Epithelial cell of prostate (primary cell): Measurements from ENCODE around the gene YTHDF1.

Experiments used
- DNase-seq: peaks from one replicate; pipeline ENCODE4 v3.0.0-alpha.2; 2011; ENCODE audit warnings: low read depth, low spot score
- H3K27ac ChIP-seq: fragments of 450-650 bp; 2 replicates; pipeline ENCODE4 v1.5.1; 2017; ENCODE audit warnings: mild to moderate bottlenecking

The YTHDF1 gene

DNA sequence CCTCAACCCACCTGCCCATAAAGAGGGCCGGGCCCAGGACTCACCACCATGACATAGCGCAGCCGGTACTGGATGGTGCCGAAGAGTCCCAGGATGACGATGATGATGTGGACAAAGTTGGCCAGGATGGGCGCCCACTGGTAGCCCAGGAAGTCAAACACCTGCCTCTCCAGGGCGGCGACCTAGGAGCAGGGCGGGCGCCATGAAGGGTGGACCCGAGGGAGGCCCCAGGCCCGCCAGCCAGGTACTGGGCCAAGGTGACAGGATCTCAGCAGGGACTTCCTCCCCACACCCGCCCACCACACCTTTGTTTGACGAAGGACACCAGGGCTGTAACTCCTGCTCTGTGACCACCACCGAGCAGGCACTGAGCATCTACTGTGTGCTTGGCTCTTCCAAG, 34.0 kb upstream of the YTHDF1 start:
- H3K27ac ChIP-seq: no peak overlapping the region
- DNase-seq: no peak

DNA sequence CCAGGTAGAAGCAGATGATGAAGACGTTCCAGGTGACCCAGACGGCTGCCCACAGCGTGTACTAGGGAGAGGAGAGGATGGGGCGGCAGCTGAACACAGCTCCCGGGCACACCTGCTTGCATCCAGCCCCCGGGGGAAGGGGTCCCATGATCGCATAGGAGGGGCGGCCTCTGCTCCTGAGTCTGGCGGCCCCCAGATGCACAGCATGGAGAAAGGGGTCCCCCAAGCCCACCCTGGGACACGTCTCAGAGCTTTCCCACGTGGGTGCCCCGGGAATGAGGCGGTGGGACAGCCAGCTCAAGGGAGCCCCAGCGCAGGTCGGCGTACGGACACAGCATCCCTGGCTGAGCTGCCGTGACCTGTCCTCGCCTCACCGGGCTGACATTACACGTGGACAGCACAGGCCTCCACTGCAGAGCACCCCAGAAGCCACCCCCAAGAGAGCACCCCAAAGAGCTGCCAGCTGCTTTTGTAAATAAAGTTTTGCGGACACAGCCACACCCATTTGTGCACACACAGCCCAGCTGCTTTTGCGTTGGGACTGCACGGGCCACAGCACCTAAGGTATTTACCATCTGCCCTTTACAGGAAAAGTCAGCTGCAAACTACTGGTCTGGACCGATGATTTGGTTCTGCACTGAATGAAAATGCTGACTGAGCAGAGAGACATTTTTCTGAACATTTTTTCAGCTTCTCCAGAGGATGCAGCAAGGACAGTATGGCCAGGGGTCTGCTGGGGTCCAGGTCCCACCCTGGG, 33.1 kb upstream of the YTHDF1 start:
- no peak overlapping the region for H3K27ac ChIP-seq
- no peak for DNase-seq

DNA sequence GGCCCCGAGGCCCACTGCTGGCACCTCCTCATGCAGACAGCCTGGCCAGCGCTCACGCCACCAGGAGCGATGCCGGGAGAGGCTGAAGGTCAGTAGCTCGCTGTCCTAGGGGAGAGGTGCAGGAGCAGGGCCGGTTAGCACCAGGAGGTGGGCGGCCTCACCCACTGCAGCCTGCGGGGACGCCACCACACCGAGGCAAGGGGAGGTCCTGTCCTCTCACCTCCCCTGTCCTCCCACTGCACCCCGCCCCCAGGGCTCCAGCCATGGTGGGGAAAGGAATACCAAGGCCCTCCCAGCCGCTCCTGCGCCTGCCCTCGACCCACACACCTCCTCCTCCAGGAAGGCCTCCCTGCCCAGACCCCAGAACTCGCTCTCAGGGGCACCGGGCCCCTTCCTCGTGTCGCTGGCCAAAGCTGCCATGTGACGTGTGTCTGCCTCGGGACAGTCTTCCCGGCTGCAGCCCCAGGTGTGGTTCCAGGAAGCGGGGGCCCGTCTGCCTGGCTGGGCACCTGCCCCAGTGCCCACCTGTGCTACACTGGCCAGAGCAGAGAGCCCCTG, 31.8 kb upstream of the YTHDF1 start:
- DNase-seq: no peak
- no peak overlapping the region for H3K27ac ChIP-seq

DNA sequence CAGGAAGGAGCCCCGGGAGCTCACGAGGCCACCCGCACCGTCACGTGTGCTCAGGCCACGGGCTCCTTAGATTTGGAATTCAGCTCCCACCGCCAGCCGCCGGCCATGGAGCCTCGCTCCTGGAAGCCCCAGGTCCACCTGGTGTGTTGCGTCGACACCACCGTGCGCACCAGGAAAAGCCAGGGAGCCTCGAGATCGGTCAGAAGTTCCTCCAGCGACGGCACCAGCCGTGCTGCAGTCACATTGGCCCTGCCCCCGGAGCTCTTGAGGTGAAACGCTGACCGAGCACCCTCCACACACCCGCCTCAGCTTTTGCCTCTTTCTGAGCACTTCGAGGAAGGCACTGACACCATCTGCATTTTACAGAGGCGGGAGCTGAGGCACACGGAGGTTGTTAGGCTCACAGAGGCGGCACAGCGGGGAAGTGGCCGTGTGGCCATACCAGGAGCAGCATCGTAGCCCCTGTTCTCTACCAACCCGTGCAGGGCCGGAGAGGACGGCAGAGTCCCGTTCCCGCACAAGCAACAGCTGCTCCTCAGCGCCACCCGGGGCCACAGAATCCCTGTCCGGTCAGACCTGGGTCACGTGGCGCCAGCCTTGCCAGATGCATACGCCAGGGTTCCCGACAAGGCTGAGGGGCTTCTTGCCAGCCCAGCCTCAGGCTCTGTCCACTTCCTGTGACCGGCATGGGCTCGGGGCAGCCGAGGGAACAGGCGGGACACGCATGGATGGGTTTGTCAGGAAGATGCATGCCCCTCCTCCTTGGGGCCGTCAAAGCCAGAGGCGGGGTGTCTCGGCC, 30.8 kb upstream of the YTHDF1 start:
- no peak for DNase-seq
- H3K27ac ChIP-seq: no peak overlapping the region

DNA sequence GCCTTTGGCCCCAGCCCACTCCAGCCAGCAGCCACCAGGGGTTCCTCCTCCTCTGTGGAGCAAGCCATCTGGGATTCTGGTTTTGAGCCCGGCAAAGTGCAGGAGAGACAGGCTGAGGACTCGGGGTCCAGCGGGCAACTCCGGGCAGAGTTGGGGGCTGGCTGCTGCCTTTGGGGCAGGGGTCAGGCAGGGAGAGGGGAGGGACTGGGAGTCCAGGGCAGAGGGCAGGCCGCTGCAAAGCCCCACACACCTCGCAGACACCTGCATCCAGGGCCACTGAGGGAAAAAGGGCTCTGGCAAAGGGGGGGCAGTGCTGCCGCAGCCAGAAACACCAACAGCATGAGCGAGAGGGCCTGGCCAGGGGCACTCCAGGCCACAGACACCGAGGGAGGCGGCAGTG, 28.5 kb upstream of the YTHDF1 start:
- H3K27ac ChIP-seq: no peak overlapping the region
- no peak for DNase-seq

DNA sequence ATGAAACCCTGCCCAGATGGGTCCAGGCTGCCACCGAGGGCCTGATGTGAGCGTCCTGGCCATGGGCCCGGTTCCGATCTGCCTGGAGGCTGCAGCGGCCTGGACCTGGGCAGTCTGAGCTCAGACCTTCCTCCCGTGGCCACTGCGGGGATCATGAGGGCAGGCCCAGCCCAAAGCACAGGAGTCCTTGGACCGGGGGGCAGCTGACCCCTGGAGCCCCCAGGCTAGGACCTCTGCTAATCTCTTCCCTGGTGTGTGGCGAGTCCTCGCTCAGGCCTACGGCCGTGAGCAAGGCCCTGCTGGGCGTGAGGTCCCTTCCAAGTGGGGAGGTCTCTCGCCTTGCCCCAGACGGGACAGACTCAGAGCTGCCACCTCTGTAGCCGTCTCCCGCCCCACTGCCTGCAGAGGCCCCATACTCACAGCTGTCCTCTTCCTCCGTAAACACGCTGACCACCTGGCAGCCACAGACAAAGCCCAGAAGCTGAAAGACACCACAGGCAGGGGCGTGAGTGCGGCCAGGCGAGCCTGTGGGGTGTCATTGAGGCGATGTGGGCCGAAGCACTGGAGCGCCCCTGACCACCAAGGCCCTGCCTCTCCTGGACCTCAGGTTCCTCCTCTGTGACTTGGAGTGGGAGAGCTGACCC, 27.8 kb upstream of the YTHDF1 start:
- DNase-seq: no peak
- no peak overlapping the region for H3K27ac ChIP-seq

DNA sequence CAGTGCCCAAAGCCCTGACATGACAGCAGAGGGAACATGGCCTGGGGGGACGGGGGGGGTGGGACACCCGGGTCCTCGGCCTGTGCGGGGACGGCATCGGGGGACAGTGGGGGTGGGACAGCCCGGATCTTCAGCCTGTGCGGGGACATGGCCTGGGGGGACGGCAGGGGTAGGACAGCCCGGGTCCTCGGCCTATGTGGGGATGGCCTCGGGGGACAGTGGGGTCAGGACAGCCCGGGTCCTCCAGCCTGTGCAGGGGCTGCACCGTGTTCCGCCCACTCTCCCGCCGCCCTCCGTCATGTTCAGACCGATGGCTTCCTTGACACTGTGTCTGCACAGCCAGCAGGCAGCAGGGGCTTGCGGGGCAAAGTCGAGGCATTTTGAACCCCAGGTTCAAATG, 26.8 kb upstream of the YTHDF1 start:
- DNase-seq: no peak
- H3K27ac ChIP-seq: no peak overlapping the region

DNA sequence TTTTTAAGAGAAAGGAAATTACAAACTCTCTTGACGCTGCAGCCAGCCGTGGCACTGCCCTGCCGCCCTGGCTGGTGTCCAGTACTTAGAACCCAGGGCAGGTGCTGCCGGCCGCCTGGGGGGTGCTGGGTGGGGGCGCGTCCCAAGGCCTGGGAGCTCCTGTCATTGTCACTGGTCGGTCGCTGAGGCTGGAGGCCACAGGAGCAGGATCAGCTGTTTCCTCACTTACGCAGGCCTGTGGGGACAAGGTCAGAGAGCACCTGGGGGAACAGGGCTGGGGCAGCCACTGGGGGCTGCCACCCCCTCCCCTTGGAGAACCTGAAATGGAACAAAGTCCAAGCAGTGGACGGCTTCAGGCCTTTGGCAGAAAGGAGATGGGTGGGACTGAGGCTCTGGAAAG, 25.3 kb upstream of the YTHDF1 start:
- no peak overlapping the region for H3K27ac ChIP-seq
- no peak for DNase-seq

DNA sequence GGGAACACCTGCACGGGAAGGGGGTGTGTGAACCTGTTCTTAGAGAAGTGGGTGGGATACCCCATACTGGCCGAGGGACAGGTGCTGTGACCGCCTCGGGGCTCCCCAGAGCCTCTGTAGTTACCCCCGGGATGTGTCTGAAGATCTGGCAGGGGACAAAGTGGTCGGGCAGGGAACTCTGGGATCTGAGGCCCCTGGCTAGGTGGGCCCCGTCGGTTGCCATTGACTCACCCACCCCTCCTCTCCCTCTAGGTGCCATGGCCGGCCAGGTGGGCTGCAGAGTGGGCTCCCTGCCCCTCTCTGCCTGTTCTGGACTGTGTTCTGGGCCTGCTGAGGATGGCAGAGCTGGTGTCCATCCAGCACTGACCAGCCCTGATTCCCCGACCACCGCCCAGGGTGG, 24.1 kb upstream of the YTHDF1 start:
- no peak for DNase-seq
- no peak overlapping the region for H3K27ac ChIP-seq

DNA sequence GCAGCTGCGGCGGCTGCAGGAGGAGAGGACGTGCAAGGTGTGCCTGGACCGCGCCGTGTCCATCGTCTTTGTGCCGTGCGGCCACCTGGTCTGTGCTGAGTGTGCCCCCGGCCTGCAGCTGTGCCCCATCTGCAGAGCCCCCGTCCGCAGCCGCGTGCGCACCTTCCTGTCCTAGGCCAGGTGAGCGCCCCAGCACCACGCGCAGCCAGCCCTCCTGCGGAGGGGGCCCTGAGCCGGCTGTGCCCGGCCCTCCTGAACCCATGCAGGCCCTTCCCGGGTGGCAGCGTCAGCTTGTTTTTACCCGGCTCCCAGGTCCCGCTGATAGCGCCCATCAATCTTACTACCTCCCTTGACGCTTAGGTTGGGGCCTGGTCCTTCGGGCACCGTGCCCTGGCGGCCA, 23.5 kb upstream of the YTHDF1 start:
- no peak overlapping the region for H3K27ac ChIP-seq
- DNase-seq: no peak

DNA sequence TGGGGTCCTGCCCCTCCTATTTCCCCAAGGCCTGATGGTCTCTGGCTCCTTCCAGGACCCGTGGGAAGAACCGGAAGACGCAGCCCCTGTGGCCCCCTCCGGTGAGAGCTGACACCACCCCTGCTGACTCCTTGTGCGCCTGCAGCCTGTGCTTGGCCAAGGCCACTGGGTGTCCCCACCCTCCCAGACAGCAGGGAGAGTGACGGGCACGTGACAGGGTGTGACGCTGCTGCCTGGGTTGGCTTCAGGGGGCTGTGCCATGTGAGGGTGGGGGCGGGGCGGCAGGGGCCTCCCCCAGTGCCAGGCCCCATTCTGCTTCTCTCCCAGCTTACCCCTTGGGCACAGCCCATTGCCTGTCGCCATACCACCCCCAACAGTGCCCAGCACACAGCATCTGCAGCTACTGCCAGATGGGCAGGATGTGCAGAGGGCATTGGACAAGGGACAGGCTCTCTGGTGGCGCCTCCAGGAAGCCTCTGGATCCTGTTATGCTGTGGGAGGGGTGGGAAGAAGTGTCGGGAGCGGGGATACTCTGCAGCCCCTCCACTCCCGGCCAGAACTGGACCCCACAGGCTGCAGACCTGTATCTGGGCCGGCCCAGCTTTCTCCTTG, 22.7 kb upstream of the YTHDF1 start:
- no peak for DNase-seq
- H3K27ac ChIP-seq: no peak overlapping the region

DNA sequence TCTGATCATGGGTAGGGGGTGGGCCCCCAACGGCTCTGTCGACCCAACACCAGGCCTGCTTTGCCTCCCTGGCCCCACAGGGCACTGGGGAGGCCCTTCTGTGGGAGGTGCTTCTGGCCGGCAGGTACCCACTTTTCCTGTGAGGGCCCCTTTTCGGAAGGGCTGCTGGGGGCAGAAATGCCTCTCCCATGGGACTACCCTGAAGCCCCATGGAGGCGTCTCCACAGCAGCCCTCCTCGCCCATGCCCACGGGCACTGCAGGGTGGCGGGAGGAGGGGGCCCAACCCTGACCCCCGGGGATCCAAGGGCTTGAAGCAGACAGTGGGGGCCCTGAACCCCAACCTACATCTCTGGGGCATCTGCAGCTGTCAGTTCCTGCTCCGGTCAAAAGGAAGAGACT, 22.1 kb upstream of the YTHDF1 start:
- no peak overlapping the region for H3K27ac ChIP-seq
- DNase-seq: no peak

DNA sequence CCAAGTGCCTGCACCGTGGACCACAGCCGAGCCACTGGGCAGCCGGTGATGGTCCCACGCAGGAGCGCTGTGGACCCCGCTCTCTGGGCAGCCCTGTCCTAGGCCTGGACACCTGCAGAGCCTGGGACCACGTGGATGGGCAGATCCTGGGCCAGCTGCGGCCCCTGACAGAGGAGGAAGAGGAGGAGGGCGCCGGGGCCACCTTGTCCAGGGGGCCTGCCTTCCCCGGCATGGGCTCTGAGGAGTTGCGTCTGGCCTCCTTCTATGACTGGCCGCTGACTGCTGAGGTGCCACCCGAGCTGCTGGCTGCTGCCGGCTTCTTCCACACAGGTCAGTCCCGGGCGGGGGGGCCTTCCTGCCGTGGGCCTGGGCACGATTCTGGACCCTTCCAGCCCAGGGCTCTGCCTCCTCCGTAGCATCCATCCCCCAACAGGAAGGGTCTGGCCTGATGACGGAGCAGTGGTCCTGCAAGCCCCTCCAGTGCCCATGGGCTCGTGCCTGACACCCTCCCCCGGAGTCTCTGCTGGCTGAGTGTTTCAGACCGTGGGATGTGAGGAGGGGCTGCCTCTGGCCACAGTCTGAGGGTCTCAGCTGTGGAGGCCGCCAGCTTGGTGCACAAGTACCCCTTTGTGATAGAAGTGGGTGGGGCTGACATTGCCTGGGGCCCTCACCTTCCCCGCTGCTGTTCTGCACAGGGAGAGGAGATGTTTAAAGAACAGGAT, 20.3 kb upstream of the YTHDF1 start:
- no peak overlapping the region for H3K27ac ChIP-seq
- no peak for DNase-seq

DNA sequence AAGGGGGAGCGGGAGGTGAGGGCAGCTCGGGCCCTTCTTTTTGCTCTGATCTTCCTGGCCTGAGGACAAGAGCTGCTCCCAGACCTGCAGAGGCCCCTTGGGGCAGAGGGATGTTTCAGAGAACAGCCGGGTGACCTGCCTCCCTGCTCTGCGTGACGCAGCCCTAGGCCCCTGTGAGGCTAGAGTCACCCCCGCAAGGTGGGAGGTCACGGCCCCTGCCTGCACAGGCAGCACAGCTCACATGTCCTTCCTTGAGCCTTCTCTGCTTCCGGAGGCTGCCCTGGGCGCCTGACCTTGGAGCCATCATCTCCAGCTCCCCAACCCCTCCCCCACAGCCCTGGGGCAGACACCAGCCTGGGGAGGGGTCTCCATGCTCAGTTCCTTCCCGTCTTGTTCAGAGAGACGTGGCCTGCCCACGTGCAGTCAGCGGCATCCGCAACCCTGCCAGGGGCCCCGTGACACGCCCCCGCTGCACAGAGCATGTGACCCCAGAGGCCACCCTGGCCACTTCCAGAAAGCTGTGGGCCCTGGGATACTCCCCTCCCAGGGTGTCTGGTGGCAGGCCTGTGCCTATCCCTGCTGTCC, 19.6 kb upstream of the YTHDF1 start, which contains the start of gene BIRC7:
Gene BIRC7 (plus strand): TSS at position 507 of the 585 bp plus-strand sequence. CDS start 192 bp downstream, outside the sequence.
- no peak for DNase-seq
- no peak within 1 kb of the TSS for H3K27ac ChIP-seq

DNA sequence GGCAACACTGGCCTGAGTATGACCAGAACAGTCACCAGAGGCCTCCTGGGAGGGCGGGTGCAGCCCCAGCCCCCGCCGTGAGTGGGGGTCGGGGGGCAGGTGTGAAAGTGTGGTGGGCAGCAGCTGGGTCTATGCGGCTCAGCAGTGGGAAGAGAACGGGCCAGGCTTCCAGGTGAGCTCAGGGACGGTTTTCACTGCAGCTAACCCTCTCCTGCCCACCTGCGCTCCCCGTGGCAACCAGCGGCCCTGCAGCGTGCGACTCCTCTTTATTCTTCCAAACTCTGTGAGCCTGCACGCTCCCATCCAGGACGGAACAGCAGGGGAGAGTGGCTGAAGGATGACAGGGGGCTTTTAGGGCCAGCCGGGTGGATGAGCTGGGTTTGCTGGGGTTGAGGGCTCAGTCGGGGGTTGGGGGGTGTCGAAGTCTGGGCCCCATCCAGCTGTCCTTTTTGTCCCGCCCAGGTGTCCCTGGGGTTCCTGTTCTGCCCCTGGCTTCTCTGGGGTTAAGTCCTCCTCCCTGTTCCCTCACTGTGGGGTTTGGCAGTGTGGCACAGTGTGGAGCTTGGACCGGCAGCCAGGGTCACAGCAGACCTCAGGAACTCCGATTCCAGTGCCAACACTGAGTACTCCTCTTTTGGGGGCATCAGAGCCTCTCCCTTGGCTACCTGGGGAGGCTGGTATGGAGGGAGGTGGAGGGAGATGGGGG, 18.9 kb upstream of the YTHDF1 start:
- DNase-seq: no peak
- H3K27ac ChIP-seq: no peak overlapping the region

DNA sequence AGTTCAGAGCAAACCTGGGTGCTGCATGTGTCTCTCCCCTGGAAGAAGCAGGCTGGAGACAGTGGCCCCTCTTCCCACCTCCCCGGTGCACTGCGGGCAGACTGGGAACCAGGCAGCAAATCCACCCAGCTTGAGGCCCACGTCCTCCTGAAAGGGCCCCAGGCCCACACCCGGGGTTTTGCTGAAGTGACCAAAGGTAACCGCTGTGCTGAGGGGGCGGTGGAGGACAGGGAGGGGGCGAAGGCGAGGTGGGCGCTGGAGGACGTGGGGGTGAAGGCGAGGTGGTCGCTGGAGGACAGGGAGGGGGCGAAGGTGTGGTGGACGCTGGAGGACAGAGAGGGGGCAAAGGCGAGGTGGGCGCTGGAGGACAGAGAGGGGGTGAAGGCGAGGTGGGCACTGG, 18.0 kb upstream of the YTHDF1 start:
- no peak for DNase-seq

DNA sequence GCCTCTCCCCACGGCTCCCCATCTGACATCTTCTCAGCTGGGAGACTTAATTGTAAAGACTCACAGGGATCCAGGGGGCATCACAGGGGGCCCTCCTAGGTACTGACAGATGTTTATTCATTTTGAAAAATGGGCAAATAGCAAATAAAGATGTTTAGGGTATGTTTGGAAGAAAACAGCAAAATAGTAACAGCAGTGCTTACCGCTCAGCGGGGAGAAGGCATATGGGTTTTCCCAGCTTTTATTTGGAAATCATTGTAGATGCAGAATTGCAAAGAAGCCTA, 17.1 kb upstream of the YTHDF1 start:
- no peak overlapping the region for H3K27ac ChIP-seq
- DNase-seq: no peak

More for the DNA sequence above, 18.0 kb upstream of the YTHDF1 start:
- no peak overlapping the region for H3K27ac ChIP-seq

DNA sequence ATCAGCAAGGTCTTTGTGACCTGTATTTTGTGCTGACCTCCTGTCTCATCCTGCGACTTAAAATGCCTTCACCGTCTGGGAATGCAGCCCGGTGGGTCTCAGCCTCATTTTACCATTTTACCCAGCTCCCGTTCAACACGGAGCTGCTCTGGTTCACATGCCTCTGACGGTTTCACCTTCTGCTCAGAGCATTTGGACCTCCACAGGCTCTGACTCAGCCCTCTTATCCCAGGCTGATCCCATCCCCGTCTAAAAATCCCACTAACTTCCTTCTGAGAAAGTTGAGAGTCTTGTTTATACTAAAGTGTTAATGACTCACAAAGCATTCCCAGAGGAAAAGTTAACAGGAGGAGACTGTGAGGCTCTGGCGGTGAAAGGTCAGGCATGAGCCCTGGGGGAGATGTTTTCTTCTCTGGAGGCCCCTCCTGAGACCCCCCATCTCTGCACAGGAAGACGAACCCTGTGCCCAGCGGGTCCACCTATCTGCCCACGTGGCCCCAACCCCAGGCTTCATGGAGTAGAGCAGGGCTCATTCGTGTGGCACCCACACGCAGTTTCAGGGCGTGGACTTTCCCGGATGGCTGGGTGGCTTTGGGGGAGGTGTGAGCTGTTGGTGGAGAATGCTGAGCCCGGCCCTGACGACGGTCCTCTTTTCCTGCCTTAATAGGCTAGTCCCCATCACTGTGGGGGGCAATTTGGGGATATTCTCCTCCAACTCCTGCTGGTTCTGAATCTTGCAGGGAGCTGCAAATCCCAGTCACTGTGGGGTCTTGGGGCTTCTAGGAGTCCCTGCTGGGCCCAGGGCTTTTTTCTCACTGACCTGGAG, 16.5 kb upstream of the YTHDF1 start:
- DNase-seq: no peak
- H3K27ac ChIP-seq: no peak overlapping the region
